HEK293 (cell line): ENCODE data around the gene RNF123.

Source experiments
- CTCF ChIA-PET: fragments of 350-600 bp; formaldehyde crosslinking; extraction: SDS; loops from one replicate; lab custom pipeline; 2021; ENCODE audit warnings: antibody characterized with exemption; lab: Yijun Ruan, JAX
- POLR2A ChIA-PET: fragments of 300-600 bp; formaldehyde crosslinking; extraction: SDS; loops from one replicate; lab custom pipeline; 2020; ENCODE audit warnings: antibody characterized with exemption, inconsistent platforms; lab: Yijun Ruan, JAX
- H3K27ac ChIP-seq: fragments of 200-500 bp; sonication (Bioruptor generic); 2 replicates; pipeline ENCODE4 v1.5.1; 2014; ENCODE audit warnings: low read depth, low read length, control low read depth, inconsistent platforms; ENCODE audit errors: extremely low read depth
- H3K36me3 ChIP-seq, 2 experiments: fragments of 200-500 bp in 1 of 2; sonication (Bioruptor generic) in 1 of 2; 1 replicate in 1 of 2; 2 replicates in 1 of 2; pipeline ENCODE4 v1.5.1; 2014 to 2017; ENCODE audit warnings: inconsistent platforms in 2 of 2, low read length in 2 of 2; ENCODE audit not compliant: control insufficient read depth in 2 of 2, insufficient read depth in 1 of 2
- H3K4me1 ChIP-seq: fragments of 200-500 bp; sonication (Bioruptor generic); 2 replicates; pipeline ENCODE4 v1.5.1; 2014; ENCODE audit warnings: mild to moderate bottlenecking, low read length, inconsistent platforms; ENCODE audit not compliant: control insufficient read depth, insufficient read depth
- H3K4me3 ChIP-seq: 2 replicates; pipeline ENCODE4 v1.5.1; 2011; ENCODE audit warnings: low read depth, mild to moderate bottlenecking, control low read depth, low read length, moderate library complexity
- H3K9me3 ChIP-seq: fragments of 200-500 bp; sonication (Bioruptor generic); 2 replicates; pipeline ENCODE4 v1.5.1; 2014; ENCODE audit warnings: low read depth, low read length, inconsistent platforms; ENCODE audit not compliant: control insufficient read depth, insufficient read depth
- BCL6B ChIP-seq: fragments of 450-650 bp; formaldehyde crosslinking; IDR thresholded peaks from 2 replicates; pipeline ENCODE4 v1.5.1; 2017; ENCODE audit warnings: missing biosample characterization, missing genetic modification characterization
- HIC1 ChIP-seq: fragments of 450-650 bp; formaldehyde crosslinking; IDR thresholded peaks from 2 replicates; pipeline ENCODE4 v1.5.1; 2016; ENCODE audit warnings: missing biosample characterization, missing genetic modification characterization
- OVOL3 ChIP-seq: fragments of 450-650 bp; formaldehyde crosslinking; IDR thresholded peaks from 2 replicates; pipeline ENCODE4 v1.5.1; 2016; ENCODE audit warnings: missing biosample characterization, missing genetic modification characterization
- RBAK ChIP-seq: fragments of 450-650 bp; formaldehyde crosslinking; IDR thresholded peaks from 2 replicates; pipeline ENCODE4 v1.5.1; 2016; ENCODE audit warnings: missing biosample characterization, missing genetic modification characterization
- ZBTB20 ChIP-seq: fragments of 450-650 bp; formaldehyde crosslinking; IDR thresholded peaks from 2 replicates; pipeline ENCODE4 v1.5.1; 2016; ENCODE audit warnings: missing biosample characterization, missing genetic modification characterization
- ZBTB48 ChIP-seq: fragments of 450-650 bp; formaldehyde crosslinking; IDR thresholded peaks from 2 replicates; pipeline ENCODE4 v1.5.1; 2016; ENCODE audit warnings: missing biosample characterization, missing genetic modification characterization
- ZIC2 ChIP-seq: fragments of 450-650 bp; formaldehyde crosslinking; IDR thresholded peaks from 2 replicates; pipeline ENCODE4 v1.5.1; 2016; ENCODE audit warnings: missing biosample characterization, missing genetic modification characterization
- ZNF426 ChIP-seq: fragments of 450-650 bp; formaldehyde crosslinking; IDR thresholded peaks from 2 replicates; pipeline ENCODE4 v1.5.1; 2017; ENCODE audit warnings: missing biosample characterization, missing genetic modification characterization, mild to moderate bottlenecking, inconsistent platforms, moderate library complexity
- ZNF513 ChIP-seq: fragments of 450-650 bp; IDR thresholded peaks from 2 replicates; pipeline ENCODE4 v1.5.1; 2018; ENCODE audit warnings: missing biosample characterization, missing genetic modification characterization
- ZNF623 ChIP-seq: fragments of 450-650 bp; formaldehyde crosslinking; IDR thresholded peaks from 2 replicates; pipeline ENCODE4 v1.5.1; 2016; ENCODE audit warnings: missing biosample characterization, missing genetic modification characterization
- ZNF704 ChIP-seq: fragments of 450-650 bp; formaldehyde crosslinking; IDR thresholded peaks from 2 replicates; pipeline ENCODE4 v1.5.1; 2016; ENCODE audit warnings: missing biosample characterization, missing genetic modification characterization
- ZNF76 ChIP-seq: fragments of 450-650 bp; formaldehyde crosslinking; IDR thresholded peaks from 2 replicates; pipeline ENCODE4; 2016; ENCODE audit warnings: low read depth, missing biosample characterization, missing genetic modification characterization, borderline replicate concordance
- ZNF791 ChIP-seq: fragments of 450-650 bp; formaldehyde crosslinking; IDR thresholded peaks from 2 replicates; pipeline ENCODE4 v1.5.1; 2016; ENCODE audit warnings: missing biosample characterization, missing genetic modification characterization
- ZSCAN5A ChIP-seq: fragments of 450-650 bp; formaldehyde crosslinking; IDR thresholded peaks from 2 replicates; pipeline ENCODE4 v1.5.1; 2016; ENCODE audit warnings: missing biosample characterization, missing genetic modification characterization
- TF ChIP-seq, protein P1 (sequence below): fragments of 450-650 bp; formaldehyde crosslinking; IDR thresholded peaks from 2 replicates; pipeline ENCODE4 v1.5.1; 2016; ENCODE audit warnings: missing biosample characterization, missing genetic modification characterization
- TF ChIP-seq, protein P2 (sequence below): fragments of 450-650 bp; formaldehyde crosslinking; conservative IDR thresholded peaks from 2 replicates; pipeline ENCODE4 v1.5.1; 2016; ENCODE audit warnings: low read depth, missing biosample characterization, missing genetic modification characterization

Gene RNF123

GRCh38 chr3:49644684-49645083 is 44.7 kb upstream of the RNF123 start:
- POLR2A ChIA-PET = no interaction called here
- no peaks in the 10 kb centered on the region for H3K4me1 ChIP-seq
- no peak overlapping the region for H3K4me3 ChIP-seq
- no peak overlapping the region for H3K27ac ChIP-seq
- peaks cover 0 to 4% of the 10 kb centered on the region in 2 experiments; a peak in 1 of 3 replicates for H3K36me3 ChIP-seq
- H3K9me3 ChIP-seq = no peaks in the 10 kb centered on the region
- CTCF ChIA-PET = interaction anchor here (1.4 kb wide), 1 partner anchor 27 kb away, joined by 3 read pairs; no protein-coding TSS in a partner anchor
- no peak for TF ChIP-seq OVOL3 (tag by site-specific recombination)
- no peak for TF ChIP-seq RBAK (tag by site-specific recombination)
- no peak for TF ChIP-seq ZBTB48 (tag by site-specific recombination)
- no peak for TF ChIP-seq ZSCAN5A (tag by site-specific recombination)
- no peak for TF ChIP-seq HIC1 (tag by site-specific recombination)
- no peak for TF ChIP-seq ZBTB20 (tag by site-specific recombination)
- no peak for TF ChIP-seq ZNF791 (tag by site-specific recombination)
- TF ChIP-seq ZNF623 (tag by site-specific recombination) = no peak
- no peak for TF ChIP-seq ZNF426 (tag by site-specific recombination)
- TF ChIP-seq, protein P1, sequence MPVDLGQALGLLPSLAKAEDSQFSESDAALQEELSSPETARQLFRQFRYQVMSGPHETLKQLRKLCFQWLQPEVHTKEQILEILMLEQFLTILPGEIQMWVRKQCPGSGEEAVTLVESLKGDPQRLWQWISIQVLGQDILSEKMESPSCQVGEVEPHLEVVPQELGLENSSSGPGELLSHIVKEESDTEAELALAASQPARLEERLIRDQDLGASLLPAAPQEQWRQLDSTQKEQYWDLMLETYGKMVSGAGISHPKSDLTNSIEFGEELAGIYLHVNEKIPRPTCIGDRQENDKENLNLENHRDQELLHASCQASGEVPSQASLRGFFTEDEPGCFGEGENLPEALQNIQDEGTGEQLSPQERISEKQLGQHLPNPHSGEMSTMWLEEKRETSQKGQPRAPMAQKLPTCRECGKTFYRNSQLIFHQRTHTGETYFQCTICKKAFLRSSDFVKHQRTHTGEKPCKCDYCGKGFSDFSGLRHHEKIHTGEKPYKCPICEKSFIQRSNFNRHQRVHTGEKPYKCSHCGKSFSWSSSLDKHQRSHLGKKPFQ (tag by site-specific recombination) = no peak
- no peak for TF ChIP-seq ZNF704 (tag by site-specific recombination)
- no peak for TF ChIP-seq ZIC2 (tag by site-specific recombination)
- no peak for TF ChIP-seq ZNF513 (tag by site-specific recombination)
- TF ChIP-seq, protein P2, sequence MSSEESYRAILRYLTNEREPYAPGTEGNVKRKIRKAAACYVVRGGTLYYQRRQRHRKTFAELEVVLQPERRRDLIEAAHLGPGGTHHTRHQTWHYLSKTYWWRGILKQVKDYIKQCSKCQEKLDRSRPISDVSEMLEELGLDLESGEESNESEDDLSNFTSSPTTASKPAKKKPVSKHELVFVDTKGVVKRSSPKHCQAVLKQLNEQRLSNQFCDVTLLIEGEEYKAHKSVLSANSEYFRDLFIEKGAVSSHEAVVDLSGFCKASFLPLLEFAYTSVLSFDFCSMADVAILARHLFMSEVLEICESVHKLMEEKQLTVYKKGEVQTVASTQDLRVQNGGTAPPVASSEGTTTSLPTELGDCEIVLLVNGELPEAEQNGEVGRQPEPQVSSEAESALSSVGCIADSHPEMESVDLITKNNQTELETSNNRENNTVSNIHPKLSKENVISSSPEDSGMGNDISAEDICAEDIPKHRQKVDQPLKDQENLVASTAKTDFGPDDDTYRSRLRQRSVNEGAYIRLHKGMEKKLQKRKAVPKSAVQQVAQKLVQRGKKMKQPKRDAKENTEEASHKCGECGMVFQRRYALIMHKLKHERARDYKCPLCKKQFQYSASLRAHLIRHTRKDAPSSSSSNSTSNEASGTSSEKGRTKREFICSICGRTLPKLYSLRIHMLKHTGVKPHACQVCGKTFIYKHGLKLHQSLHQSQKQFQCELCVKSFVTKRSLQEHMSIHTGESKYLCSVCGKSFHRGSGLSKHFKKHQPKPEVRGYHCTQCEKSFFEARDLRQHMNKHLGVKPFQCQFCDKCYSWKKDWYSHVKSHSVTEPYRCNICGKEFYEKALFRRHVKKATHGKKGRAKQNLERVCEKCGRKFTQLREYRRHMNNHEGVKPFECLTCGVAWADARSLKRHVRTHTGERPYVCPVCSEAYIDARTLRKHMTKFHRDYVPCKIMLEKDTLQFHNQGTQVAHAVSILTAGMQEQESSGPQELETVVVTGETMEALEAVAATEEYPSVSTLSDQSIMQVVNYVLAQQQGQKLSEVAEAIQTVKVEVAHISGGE (tag by site-specific recombination) = no peak
- TF ChIP-seq ZNF76 (tag by site-specific recombination) = no peak
- TF ChIP-seq BCL6B (tag by site-specific recombination) = no peak
- TF ChIP-seq, all 188 proteins: peak for 0
